ENCODE results near the gene SLC12A2.

The SLC12A2 gene

DNA sequence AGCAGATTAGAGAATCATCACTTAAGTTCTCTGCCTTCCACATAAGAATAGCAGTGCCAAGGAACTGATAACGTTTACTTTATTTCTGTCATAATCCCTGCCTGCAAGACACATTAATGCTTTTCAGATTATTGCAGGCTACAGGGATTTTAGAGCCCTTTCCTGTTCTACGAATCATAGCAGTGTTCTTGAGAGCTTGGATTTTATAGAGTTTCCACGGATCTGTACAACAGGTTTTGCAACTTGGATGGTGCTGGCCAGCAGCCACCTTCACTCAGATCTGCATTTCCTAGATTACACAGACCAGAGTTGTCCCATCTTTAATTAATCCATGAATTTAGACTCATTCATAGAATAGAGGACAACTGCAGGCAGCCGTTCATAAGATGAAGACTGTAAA is 38.1 kb downstream of the SLC12A2 start:
- no peak for DNase-seq (ENCODE audit: extremely low spot score)
- POLR2A ChIA-PET: no interaction called here
- TF ChIP-seq LEF1 (IDR thresholded peaks at IDR 0.05; ENCODE audit: borderline replicate concordance): no peak
- TF ChIP-seq FOXM1 (IDR thresholded peaks at IDR 0.05; ENCODE audit: borderline replicate concordance): no peak
- no peak for TF ChIP-seq BHLHE40 (IDR thresholded peaks at IDR 0.05; ENCODE audit: borderline replicate concordance)
- no peak for TF ChIP-seq HDGF (IDR thresholded peaks at IDR 0.05; ENCODE audit: borderline replicate concordance)
- no peak for TF ChIP-seq SP1 (IDR thresholded peaks at IDR 0.05)
- TF ChIP-seq CTBP1 (IDR thresholded peaks at IDR 0.05; ENCODE audit: borderline replicate concordance): no peak
- TF ChIP-seq SUZ12 (IDR thresholded peaks at IDR 0.05): no peak
- TF ChIP-seq ZNF384 (IDR thresholded peaks at IDR 0.05): no peak
- CTCF ChIA-PET: interaction anchor here (0.8 kb wide), 1 partner anchor 245 kb away, joined by 3 read pairs; no protein-coding TSS in a partner anchor

DNA sequence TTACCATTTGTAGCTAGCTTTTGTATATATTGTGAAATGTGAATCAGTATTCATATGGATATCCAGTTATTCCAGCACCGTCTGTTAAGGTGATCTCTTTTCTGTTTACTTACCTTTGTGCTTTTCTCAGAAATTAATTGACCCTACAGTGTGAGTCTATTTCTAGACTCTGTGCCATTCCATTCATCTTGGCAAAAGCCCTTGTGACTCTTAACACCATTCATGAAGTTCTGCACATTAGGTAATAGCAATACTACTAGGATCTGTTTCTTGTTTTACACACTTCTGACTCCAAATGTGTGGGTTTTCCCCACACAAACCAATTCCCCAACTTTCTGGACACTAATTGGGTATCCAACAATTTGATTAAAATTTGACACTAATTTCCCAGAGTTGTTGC is 40.4 kb downstream of the SLC12A2 start:
- CTCF ChIA-PET: no interaction called here
- POLR2A ChIA-PET: no interaction called here
- TF ChIP-seq HDGF (IDR thresholded peaks at IDR 0.05; ENCODE audit: borderline replicate concordance): no peak
- no peak for TF ChIP-seq FOXK2 (IDR thresholded peaks at IDR 0.05)
- DNase-seq (ENCODE audit: extremely low spot score): no peak

DNA sequence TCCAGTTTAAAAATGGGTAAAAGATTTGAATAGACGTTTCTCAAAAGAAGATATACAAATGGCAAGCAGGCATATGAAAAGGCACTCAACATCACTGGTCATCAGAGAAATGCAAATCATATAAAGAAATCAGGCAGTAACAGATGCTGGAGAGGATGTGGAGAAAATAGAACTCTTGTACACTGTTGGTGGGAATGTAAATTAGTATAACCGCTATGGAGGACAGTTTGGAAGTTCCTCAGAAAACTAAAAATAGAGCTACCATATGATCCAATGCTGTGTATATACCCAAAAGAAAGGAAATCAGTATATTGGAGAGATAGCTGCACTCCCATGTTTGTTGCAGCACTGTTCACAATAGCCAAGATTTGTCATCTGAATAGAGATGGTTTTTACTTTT is 42.7 kb downstream of the SLC12A2 start:
- ChIA-PET POLR2A (interaction anchor here (0.6 kb wide), 1 partner anchor 44 kb away, joined by 3 read pairs; no protein-coding TSS in a partner anchor), CTCF (no interaction called here)
- TF ChIP-seq FOXM1 (IDR thresholded peaks at IDR 0.05; ENCODE audit: borderline replicate concordance) (no peak), ARNT (IDR thresholded peaks at IDR 0.05) (no peak), BHLHE40 (IDR thresholded peaks at IDR 0.05; ENCODE audit: borderline replicate concordance) (no peak), CTBP1 (IDR thresholded peaks at IDR 0.05; ENCODE audit: borderline replicate concordance) (no peak), FOXA1 (IDR thresholded peaks at IDR 0.05) (no peak), SUZ12 (IDR thresholded peaks at IDR 0.05) (no peak), ZNF384 (IDR thresholded peaks at IDR 0.05) (no peak), SP1 (IDR thresholded peaks at IDR 0.05) (no peak), HDGF (IDR thresholded peaks at IDR 0.05; ENCODE audit: borderline replicate concordance) (no peak), TARDBP (IDR thresholded peaks at IDR 0.05) (no peak), NFRKB (IDR thresholded peaks at IDR 0.05) (no peak), LEF1 (IDR thresholded peaks at IDR 0.05; ENCODE audit: borderline replicate concordance) (no peak)
- DNase-seq (ENCODE audit: extremely low spot score): no peak

DNA sequence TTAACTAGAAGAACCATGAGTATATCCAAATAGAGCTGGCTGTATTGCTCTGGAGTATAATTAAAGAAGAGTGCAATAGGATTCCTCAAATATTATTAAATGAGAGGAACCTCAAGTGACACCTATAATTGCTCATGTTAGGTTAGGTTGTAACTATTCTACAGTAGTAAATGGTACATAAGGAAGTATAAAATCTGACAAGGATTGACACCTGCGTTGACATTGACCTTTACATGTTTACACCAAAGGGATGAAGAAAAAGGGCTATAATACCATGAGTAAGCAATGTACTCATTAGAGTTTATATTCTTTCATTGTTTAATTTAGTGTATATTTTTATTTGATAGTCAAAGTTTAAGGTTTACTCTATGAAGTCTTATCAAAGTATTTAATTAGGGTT is 48.9 kb downstream of the SLC12A2 start:
- POLR2A ChIA-PET: no interaction called here
- CTCF ChIA-PET: no interaction called here

DNA sequence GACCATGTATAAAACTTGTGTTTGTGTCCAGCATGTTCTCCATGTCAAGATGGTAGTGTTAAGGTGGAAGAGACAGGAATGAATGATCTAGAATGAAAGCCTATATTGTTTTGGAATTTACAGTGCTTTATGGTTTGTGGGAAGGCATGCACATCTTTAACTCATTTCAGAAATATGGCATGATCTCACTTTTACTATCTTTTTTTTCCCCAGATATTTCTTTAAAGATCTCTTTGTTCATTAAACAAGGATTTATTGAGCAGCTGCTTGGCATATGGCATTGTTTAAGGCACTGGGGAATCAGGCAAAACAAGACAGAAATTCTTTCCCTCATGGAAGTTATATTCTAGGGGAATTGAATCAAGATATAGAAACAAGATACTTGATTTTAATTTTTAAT is 51.7 kb downstream of the SLC12A2 start:
- ChIA-PET CTCF (no interaction called here), POLR2A (no interaction called here)
- no peak for TF ChIP-seq ZNF384 (IDR thresholded peaks at IDR 0.05)
- DNase-seq (ENCODE audit: extremely low spot score): no peak

More for the DNA sequence above, 48.9 kb downstream of the SLC12A2 start:
- TF ChIP-seq NFRKB (IDR thresholded peaks at IDR 0.05) (no peak), FOXA1 (IDR thresholded peaks at IDR 0.05) (no peak), LEF1 (IDR thresholded peaks at IDR 0.05; ENCODE audit: borderline replicate concordance) (no peak), BHLHE40 (IDR thresholded peaks at IDR 0.05; ENCODE audit: borderline replicate concordance) (no peak), L3MBTL2 (conservative IDR thresholded peaks at IDR 0.05) (no peak), CTBP1 (IDR thresholded peaks at IDR 0.05; ENCODE audit: borderline replicate concordance) (no peak), FOXM1 (IDR thresholded peaks at IDR 0.05; ENCODE audit: borderline replicate concordance) (no peak), TARDBP (IDR thresholded peaks at IDR 0.05) (no peak), FOXK2 (IDR thresholded peaks at IDR 0.05) (no peak), SUZ12 (IDR thresholded peaks at IDR 0.05) (no peak), HDGF (IDR thresholded peaks at IDR 0.05; ENCODE audit: borderline replicate concordance) (no peak)
- DNase-seq (ENCODE audit: extremely low spot score): no peak

DNA sequence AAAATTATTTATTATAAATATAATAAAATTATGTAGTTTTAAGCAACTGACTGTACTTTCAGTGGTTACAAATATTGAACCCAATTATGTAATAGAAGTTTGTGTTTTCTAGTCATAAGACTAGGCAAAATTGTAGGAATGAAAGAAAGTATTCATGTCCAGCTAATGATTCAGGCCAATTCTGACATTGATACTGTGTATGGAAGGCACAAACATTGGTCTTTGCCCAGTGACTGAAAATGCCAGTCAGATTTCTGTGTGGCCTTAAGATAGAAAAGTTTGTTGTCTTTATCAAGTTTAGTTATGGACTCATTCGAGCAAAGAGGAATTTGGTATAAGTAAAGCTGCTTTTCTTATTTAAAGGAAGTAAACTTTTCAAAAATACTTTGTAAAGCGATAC is 60.3 kb downstream of the SLC12A2 start:
- POLR2A ChIA-PET: no interaction called here
- CTCF ChIA-PET: no interaction called here
- TF ChIP-seq HDGF (IDR thresholded peaks at IDR 0.05; ENCODE audit: borderline replicate concordance): no peak
- no peak for TF ChIP-seq BHLHE40 (IDR thresholded peaks at IDR 0.05; ENCODE audit: borderline replicate concordance)
- TF ChIP-seq CTBP1 (IDR thresholded peaks at IDR 0.05; ENCODE audit: borderline replicate concordance): no peak
- TF ChIP-seq SP1 (IDR thresholded peaks at IDR 0.05): no peak
- TF ChIP-seq LEF1 (IDR thresholded peaks at IDR 0.05; ENCODE audit: borderline replicate concordance): no peak
- TF ChIP-seq FOXA1 (IDR thresholded peaks at IDR 0.05): no peak
- no peak for TF ChIP-seq SUZ12 (IDR thresholded peaks at IDR 0.05)
- TF ChIP-seq TARDBP (IDR thresholded peaks at IDR 0.05): no peak
- no peak for TF ChIP-seq ARNT (IDR thresholded peaks at IDR 0.05)
- TF ChIP-seq, protein P1, sequence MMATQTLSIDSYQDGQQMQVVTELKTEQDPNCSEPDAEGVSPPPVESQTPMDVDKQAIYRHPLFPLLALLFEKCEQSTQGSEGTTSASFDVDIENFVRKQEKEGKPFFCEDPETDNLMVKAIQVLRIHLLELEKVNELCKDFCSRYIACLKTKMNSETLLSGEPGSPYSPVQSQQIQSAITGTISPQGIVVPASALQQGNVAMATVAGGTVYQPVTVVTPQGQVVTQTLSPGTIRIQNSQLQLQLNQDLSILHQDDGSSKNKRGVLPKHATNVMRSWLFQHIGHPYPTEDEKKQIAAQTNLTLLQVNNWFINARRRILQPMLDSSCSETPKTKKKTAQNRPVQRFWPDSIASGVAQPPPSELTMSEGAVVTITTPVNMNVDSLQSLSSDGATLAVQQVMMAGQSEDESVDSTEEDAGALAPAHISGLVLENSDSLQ (IDR thresholded peaks at IDR 0.05): no peak
- no peak for TF ChIP-seq L3MBTL2 (conservative IDR thresholded peaks at IDR 0.05)
- TF ChIP-seq ZNF384 (IDR thresholded peaks at IDR 0.05): no peak
- no peak for DNase-seq (ENCODE audit: extremely low spot score)

DNA sequence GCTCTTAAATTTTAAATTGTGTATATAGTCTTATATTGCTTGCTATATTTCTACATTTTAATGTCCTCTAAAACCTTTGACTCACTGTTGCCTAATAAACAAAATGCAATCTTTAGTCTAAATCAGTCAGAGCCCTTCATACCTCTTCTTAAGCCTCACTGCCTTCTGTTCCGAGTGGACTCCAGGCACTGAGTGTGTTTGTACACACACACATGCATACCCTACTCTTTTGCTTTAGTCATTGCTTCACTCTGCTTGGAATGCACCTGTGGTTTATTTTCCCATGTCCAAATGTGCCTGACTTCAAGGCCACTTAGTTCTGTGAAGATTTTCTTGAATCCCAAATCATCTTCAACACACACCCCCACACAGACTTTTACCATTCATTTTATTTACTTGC is 60.9 kb downstream of the SLC12A2 start:
- TF ChIP-seq, protein P1 (IDR thresholded peaks at IDR 0.05): no peak
- TF ChIP-seq FOXM1 (IDR thresholded peaks at IDR 0.05; ENCODE audit: borderline replicate concordance) (no peak), NFRKB (IDR thresholded peaks at IDR 0.05) (no peak), SP1 (IDR thresholded peaks at IDR 0.05) (no peak), FOXK2 (IDR thresholded peaks at IDR 0.05) (no peak), HDGF (IDR thresholded peaks at IDR 0.05; ENCODE audit: borderline replicate concordance) (no peak), ARNT (IDR thresholded peaks at IDR 0.05) (no peak), L3MBTL2 (conservative IDR thresholded peaks at IDR 0.05) (no peak), ZNF384 (IDR thresholded peaks at IDR 0.05) (no peak), LEF1 (IDR thresholded peaks at IDR 0.05; ENCODE audit: borderline replicate concordance) (no peak), BHLHE40 (IDR thresholded peaks at IDR 0.05; ENCODE audit: borderline replicate concordance) (no peak), ELF4 (IDR thresholded peaks at IDR 0.05) (no peak), FOXA1 (IDR thresholded peaks at IDR 0.05) (no peak), CTBP1 (IDR thresholded peaks at IDR 0.05; ENCODE audit: borderline replicate concordance) (no peak), SUZ12 (IDR thresholded peaks at IDR 0.05) (no peak), TARDBP (IDR thresholded peaks at IDR 0.05) (no peak)
- DNase-seq (ENCODE audit: extremely low spot score): no peak
- CTCF ChIA-PET: no interaction called here
- POLR2A ChIA-PET: no interaction called here
